CD1c-positive myeloid dendritic cell (primary cell): Measurements from ENCODE around the gene CHST9.
"Not testable (repeated sequence)": the region's sequence is repeated elsewhere in the genome, so short reads cannot be mapped to it uniquely, and the experiment has no call there.

Source experiments
- DNase-seq: peaks from one replicate; pipeline ENCODE4 v3.0.0-alpha.2; 2016; ENCODE audit errors: extremely low spot score

The CHST9 gene

GRCh38 chr18:27094621-27095020 is 90.5 kb downstream of the CHST9 start:
- no peak for DNase-seq

- DNase-seq: not testable (repeated sequence)
Observed at GRCh38 chr18:27093290-27093689, 91.8 kb downstream of the CHST9 start.

GRCh38 chr18:27081701-27082100 is 103.4 kb downstream of the CHST9 start:
- no peak for DNase-seq

- no peak for DNase-seq
Observed at GRCh38 chr18:27075828-27076227, 109.3 kb downstream of the CHST9 start.

GRCh38 chr18:27073404-27073830 is 111.7 kb downstream of the CHST9 start:
- DNase-seq: no peak

- no peak for DNase-seq
Observed at GRCh38 chr18:27064673-27065072, 120.4 kb downstream of the CHST9 start.

GRCh38 chr18:27062802-27063201 is 122.3 kb downstream of the CHST9 start:
- DNase-seq: no peak

- DNase-seq: no peak
Observed at GRCh38 chr18:27061488-27062095, 123.5 kb downstream of the CHST9 start.

- DNase-seq: no peak
Observed at GRCh38 chr18:27057519-27058234, 127.4 kb downstream of the CHST9 start.

GRCh38 chr18:27054926-27055325 is 130.2 kb downstream of the CHST9 start:
- DNase-seq: no peak

GRCh38 chr18:27049969-27050368 is 135.1 kb downstream of the CHST9 start:
- no peak for DNase-seq

GRCh38 chr18:27045342-27045741 is 139.8 kb downstream of the CHST9 start:
- no peak for DNase-seq

- DNase-seq: no peak
Observed at GRCh38 chr18:27042177-27042576, 142.9 kb downstream of the CHST9 start.

- no peak for DNase-seq
Observed at GRCh38 chr18:27040796-27041195, 144.3 kb downstream of the CHST9 start.

- no peak for DNase-seq
Observed at GRCh38 chr18:27033722-27034121, 151.4 kb downstream of the CHST9 start.

GRCh38 chr18:27030421-27030820 is 154.7 kb downstream of the CHST9 start:
- no peak for DNase-seq

GRCh38 chr18:27022477-27022876 is 162.6 kb downstream of the CHST9 start:
- no peak for DNase-seq

- DNase-seq: no peak
Observed at GRCh38 chr18:27017901-27018500, 167.1 kb downstream of the CHST9 start.

GRCh38 chr18:27014841-27015240 is 170.3 kb downstream of the CHST9 start:
- no peak for DNase-seq

GRCh38 chr18:27010784-27011183 is 174.3 kb downstream of the CHST9 start:
- DNase-seq: no peak

GRCh38 chr18:27009293-27009692 is 175.8 kb downstream of the CHST9 start:
- no peak for DNase-seq

GRCh38 chr18:27008575-27008974 is 176.5 kb downstream of the CHST9 start:
- DNase-seq: no peak

GRCh38 chr18:27007880-27008279 is 177.2 kb downstream of the CHST9 start:
- no peak for DNase-seq
